ENCODE measurements around the gene ZNF784.

- TF ChIP-seq CTCF (conservative IDR thresholded peaks at IDR 0.05; ENCODE audit: low read depth, low read length) (no peak), POLR2A (IDR thresholded peaks at IDR 0.05; ENCODE audit: low read depth, low read length) (no peak), MAZ (IDR thresholded peaks at IDR 0.05; ENCODE audit: borderline replicate concordance, low read depth, low read length) (no peak), MAFK (IDR thresholded peaks at IDR 0.05; ENCODE audit: low read depth, low read length) (no peak), RCOR1 (IDR thresholded peaks at IDR 0.05; ENCODE audit: insufficient replicate concordance, low read length) (no peak), RFX5 (IDR thresholded peaks at IDR 0.05; ENCODE audit: low read depth, low read length) (no peak), SMC3 (IDR thresholded peaks at IDR 0.05; ENCODE audit: low read depth, low read length) (no peak), FOS (IDR thresholded peaks at IDR 0.05; ENCODE audit: low read depth, low read length) (no peak), USF2 (IDR thresholded peaks at IDR 0.05; ENCODE audit: low read depth, low read length) (no peak)
Observed at GRCh38 chr19:55578761-55579747, 45.3 kb downstream of the ZNF784 start.

Data from IMR-90 (cell line).